GM12875 (cell line): ENCODE measurements around the gene PDSS1.

Source experiments
- H3K4me3 ChIP-seq: one replicate; pipeline ENCODE4 v1.5.1; 2011; ENCODE audit warnings: low read depth, low read length, control low read depth
- TF ChIP-seq, protein P1 (sequence below): IDR thresholded peaks from 2 replicates; pipeline ENCODE4 v1.5.1; 2011; ENCODE audit warnings: low read depth, mild to moderate bottlenecking, control low read depth, inconsistent platforms, low read length, moderate library complexity, borderline replicate concordance; ENCODE audit not compliant: insufficient read depth

The PDSS1 gene

GRCh38 chr10:26741368-26741767 is 43.9 kb downstream of the PDSS1 start:
- no peak overlapping the region for H3K4me3 ChIP-seq
- TF ChIP-seq, protein P1, sequence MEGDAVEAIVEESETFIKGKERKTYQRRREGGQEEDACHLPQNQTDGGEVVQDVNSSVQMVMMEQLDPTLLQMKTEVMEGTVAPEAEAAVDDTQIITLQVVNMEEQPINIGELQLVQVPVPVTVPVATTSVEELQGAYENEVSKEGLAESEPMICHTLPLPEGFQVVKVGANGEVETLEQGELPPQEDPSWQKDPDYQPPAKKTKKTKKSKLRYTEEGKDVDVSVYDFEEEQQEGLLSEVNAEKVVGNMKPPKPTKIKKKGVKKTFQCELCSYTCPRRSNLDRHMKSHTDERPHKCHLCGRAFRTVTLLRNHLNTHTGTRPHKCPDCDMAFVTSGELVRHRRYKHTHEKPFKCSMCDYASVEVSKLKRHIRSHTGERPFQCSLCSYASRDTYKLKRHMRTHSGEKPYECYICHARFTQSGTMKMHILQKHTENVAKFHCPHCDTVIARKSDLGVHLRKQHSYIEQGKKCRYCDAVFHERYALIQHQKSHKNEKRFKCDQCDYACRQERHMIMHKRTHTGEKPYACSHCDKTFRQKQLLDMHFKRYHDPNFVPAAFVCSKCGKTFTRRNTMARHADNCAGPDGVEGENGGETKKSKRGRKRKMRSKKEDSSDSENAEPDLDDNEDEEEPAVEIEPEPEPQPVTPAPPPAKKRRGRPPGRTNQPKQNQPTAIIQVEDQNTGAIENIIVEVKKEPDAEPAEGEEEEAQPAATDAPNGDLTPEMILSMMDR, result no peak

DNA sequence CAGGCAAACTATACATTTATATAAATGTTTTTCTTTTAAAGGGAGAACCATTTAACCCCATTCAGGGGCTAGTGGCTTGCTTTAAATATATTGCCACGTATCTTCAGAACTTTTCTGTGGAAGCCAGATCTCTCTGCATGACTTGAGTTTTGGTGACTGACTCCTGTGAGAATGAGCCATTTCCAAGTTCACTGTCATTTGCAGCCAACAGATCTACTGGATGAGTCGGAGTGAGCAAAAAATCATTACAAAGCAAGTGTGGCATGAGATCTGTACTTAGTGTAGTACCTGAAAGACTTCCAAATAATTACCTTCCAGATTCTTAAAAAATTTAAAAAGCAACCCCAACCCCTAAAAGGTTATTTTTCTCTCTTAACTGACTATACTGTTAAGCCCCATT is 45.6 kb downstream of the PDSS1 start:
- TF ChIP-seq, protein P1, result no peak
- no peak overlapping the region for H3K4me3 ChIP-seq

DNA sequence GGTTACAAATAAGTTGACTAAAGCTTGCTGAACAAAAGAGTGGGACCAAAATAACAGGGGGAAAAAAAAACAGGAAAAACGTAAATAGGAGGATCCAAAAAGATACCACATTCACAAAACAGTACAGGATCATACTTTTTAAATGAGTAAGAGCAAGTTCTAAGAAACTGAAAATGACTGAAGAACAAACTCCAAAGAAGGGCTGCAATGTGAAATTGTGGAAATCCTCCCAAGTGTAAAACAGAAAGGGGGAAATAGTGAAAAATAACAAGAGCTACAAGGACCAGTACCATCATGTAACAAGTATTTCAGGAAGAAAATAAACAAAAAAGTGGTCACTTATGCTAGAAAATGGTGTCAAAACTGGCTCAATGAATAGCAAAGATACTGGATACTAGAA is 46.3 kb downstream of the PDSS1 start:
- H3K4me3 ChIP-seq, result no peak overlapping the region
- TF ChIP-seq, protein P1, result no peak

DNA sequence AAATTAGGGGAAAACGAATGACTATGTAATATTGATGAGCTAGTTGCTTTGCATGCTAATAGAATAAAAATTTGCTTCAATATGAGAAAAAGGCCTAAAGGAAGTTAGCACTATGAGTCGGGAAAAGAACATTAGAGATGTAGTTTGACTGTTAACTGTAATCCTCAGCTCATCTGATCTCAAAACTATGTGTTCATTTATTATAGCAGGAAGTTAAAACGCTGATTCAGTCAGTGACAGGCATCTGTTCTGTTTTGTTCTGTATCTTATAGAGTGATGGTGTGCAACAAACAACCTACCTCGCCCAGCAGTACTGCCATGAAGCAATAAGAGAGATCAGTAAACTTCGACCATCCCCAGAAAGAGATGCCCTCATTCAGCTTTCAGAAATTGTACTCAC is 48.6 kb downstream of the PDSS1 start:
- TF ChIP-seq, protein P1, result no peak
- H3K4me3 ChIP-seq, result no peak overlapping the region

- TF ChIP-seq, protein P1, result no peak
- H3K4me3 ChIP-seq, result no peak overlapping the region
These were observed 58.0 kb downstream of the PDSS1 start for GRCh38 chr10:26755443-26755903.

GRCh38 chr10:26759008-26759407 is 61.5 kb downstream of the PDSS1 start:
- H3K4me3 ChIP-seq, result no peak overlapping the region

DNA sequence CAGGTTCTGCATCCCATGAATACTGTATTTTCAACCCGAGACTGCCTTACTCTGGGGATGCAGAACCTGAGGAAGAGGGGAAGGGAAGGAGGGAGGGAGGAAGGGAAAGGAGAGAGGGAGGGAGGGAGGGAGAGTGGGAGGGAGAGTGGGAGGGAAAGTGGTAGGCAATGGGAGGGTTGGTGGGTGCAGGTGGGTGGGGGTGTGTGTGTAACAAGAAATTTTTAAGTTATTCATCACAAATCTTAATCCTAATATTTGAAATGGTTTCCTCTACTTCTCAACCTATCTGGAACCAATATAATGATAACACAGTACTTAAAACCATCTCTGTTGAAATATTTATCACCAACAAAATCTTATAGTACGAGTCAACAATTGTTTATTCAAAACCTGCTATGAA is 68.0 kb downstream of the PDSS1 start:
- TF ChIP-seq, protein P1, result no peak
- H3K4me3 ChIP-seq, result no peak overlapping the region

More at GRCh38 chr10:26759008-26759407, 61.5 kb downstream of the PDSS1 start:
- TF ChIP-seq, protein P1, result no peak
